H1 (cell line): ENCODE results near the gene CERCAM. TPM values are rescaled to one million over a fixed set of nuclear protein-coding genes. Genes with fewer than 3 reads are reported as not detected.

ENCODE experiments used
- CTCF ChIA-PET: fragments of 300-600 bp; sonication (Branson Sonifier 250); formaldehyde crosslinking; loops from one replicate; lab custom pipeline; 2021; ENCODE audit not compliant: partially characterized antibody; lab: Charles Lee
- POLR2A ChIA-PET: fragments of 300-600 bp; sonication (Branson Sonifier 250); formaldehyde crosslinking; loops from one replicate; lab custom pipeline; 2021; ENCODE audit warnings: inconsistent platforms; ENCODE audit not compliant: partially characterized antibody; lab: Charles Lee
- DNase-seq, 2 experiments: peaks; one replicate each; pipeline versions ENCODE4 v3.0.0 to v3.0.0-alpha.2; 2010 to 2022; ENCODE audit warnings: low spot score in 2 of 2, low read depth in 1 of 2, mixed read lengths in 1 of 2
- FAIRE-seq: peaks from 2 replicates; lab custom pipeline; 2011; peaks lifted over from hg19 to GRCh38; lab: Jason Lieb, UNC
- H2AFZ ChIP-seq: 2 replicates; pipeline ENCODE4 v1.8.1; 2012; ENCODE audit warnings: low read length, inconsistent platforms
- H2AK5ac ChIP-seq: 2 replicates; pipeline ENCODE4 v1.6.1; 2013; ENCODE audit warnings: low read depth, low read length
- H2BK120ac ChIP-seq: replicated peaks from 2 replicates; pipeline ENCODE3; 2013; ENCODE audit warnings: low read depth, low read length, inconsistent platforms
- H2BK12ac ChIP-seq: 2 replicates; pipeline ENCODE4 v1.6.1; 2013; ENCODE audit warnings: low read depth, low read length
- H2BK15ac ChIP-seq: 2 replicates; pipeline ENCODE4 v1.6.1; 2013; ENCODE audit warnings: low read length
- H2BK20ac ChIP-seq: 2 replicates; pipeline ENCODE4 v1.6.1; 2013; ENCODE audit warnings: low read length
- H2BK5ac ChIP-seq: 2 replicates; pipeline ENCODE4 v1.6.1; 2013; ENCODE audit warnings: low read depth, low read length
- H3K14ac ChIP-seq: 2 replicates; pipeline ENCODE4 v1.6.1; 2013; ENCODE audit warnings: inconsistent platforms; ENCODE audit not compliant: insufficient read length
- H3K18ac ChIP-seq: 2 replicates; pipeline ENCODE4 v1.6.1; 2013; ENCODE audit warnings: low read length; ENCODE audit errors: extremely low read depth
- H3K23ac ChIP-seq: 2 replicates; pipeline ENCODE4 v1.6.1; 2013; ENCODE audit warnings: inconsistent platforms; ENCODE audit not compliant: insufficient read length
- H3K23me2 ChIP-seq: 2 replicates; pipeline ENCODE4 v1.6.1; 2013; ENCODE audit warnings: low read depth, low read length
- H3K27ac ChIP-seq: 2 replicates; pipeline ENCODE4 v1.6.1; 2011; ENCODE audit warnings: low read depth, low read length, inconsistent platforms
- H3K27me3 ChIP-seq, 4 experiments: replicated peaks in 1 of 4; 1 replicate in 1 of 4; 2 replicates in 3 of 4; pipeline versions ENCODE4 v1.6.1 to v1.8.1; 2011 to 2013; ENCODE audit warnings: low read length in 3 of 4, mild to moderate bottlenecking in 3 of 4, inconsistent platforms in 2 of 4, mixed read lengths in 2 of 4, moderate library complexity in 1 of 4; ENCODE audit not compliant: control insufficient read depth in 3 of 4, insufficient read depth in 3 of 4; ENCODE audit errors: extremely low read depth in 1 of 4
- H3K36me3 ChIP-seq, 4 experiments: 2 replicates each; pipeline versions ENCODE4 v1.6.1 to v1.8.1; 2011 to 2013; ENCODE audit warnings: mild to moderate bottlenecking in 4 of 4, low read length in 3 of 4, moderate library complexity in 2 of 4, control low read depth in 1 of 4, inconsistent platforms in 1 of 4; ENCODE audit not compliant: insufficient read depth in 4 of 4, control insufficient read depth in 2 of 4
- H3K4ac ChIP-seq: replicated peaks from 2 replicates; pipeline ENCODE3; 2013; ENCODE audit warnings: low read length, low read depth, mixed read lengths, inconsistent platforms; ENCODE audit not compliant: insufficient read length
- H3K4me1 ChIP-seq, 4 experiments: replicated peaks in 1 of 4; 1 replicate in 1 of 4; 2 replicates in 3 of 4; pipeline versions ENCODE4 v1.6.1 to v1.8.1; 2011 to 2013; ENCODE audit warnings: low read length in 3 of 4, inconsistent platforms in 2 of 4, mixed read lengths in 1 of 4; ENCODE audit not compliant: insufficient read depth in 4 of 4, control insufficient read depth in 3 of 4
- H3K4me2 ChIP-seq, 2 experiments: 2 replicates each; pipeline versions ENCODE4 v1.6.1 to v1.8.1; 2011 to 2013; ENCODE audit warnings: low read depth in 2 of 2, low read length in 2 of 2, control low read depth in 1 of 2, inconsistent platforms in 1 of 2, mild to moderate bottlenecking in 1 of 2; ENCODE audit not compliant: insufficient read depth in 1 of 2
- H3K4me3 ChIP-seq, 4 experiments: fragments of 200-600, 300-600 bp in 1 of 4; sonication (generic), shearing (Covaris generic), sonication (Bioruptor Twin) in 1 of 4; 2 replicates each; pipeline versions ENCODE4 v1.5.1 to v1.8.1; 2011 to 2016; ENCODE audit warnings: low read length in 4 of 4, low read depth in 3 of 4, control low read depth in 2 of 4, inconsistent platforms in 2 of 4, mild to moderate bottlenecking in 2 of 4, mixed read lengths in 1 of 4, moderate library complexity in 1 of 4; ENCODE audit not compliant: insufficient read depth in 2 of 4; ENCODE audit errors: extremely low read depth in 1 of 4
- H3K56ac ChIP-seq: replicated peaks from 2 replicates; pipeline ENCODE3; 2013; ENCODE audit warnings: low read depth, mild to moderate bottlenecking, mixed read lengths, low read length, inconsistent platforms; ENCODE audit not compliant: insufficient read length
- H3K79me1 ChIP-seq: 2 replicates; pipeline ENCODE4 v1.6.1; 2013; ENCODE audit warnings: low read depth, low read length, control low read depth
- H3K79me2 ChIP-seq, 2 experiments: 2 replicates each; pipeline versions ENCODE4 v1.6.1 to v1.8.1; 2012 to 2013; ENCODE audit warnings: low read length in 2 of 2, mild to moderate bottlenecking in 2 of 2, inconsistent platforms in 1 of 2; ENCODE audit not compliant: insufficient read depth in 2 of 2, control insufficient read depth in 1 of 2
- H3K9ac ChIP-seq, 4 experiments: replicated peaks in 1 of 4; 1 replicate in 1 of 4; 2 replicates in 3 of 4; pipeline versions ENCODE4 v1.6.1 to v1.8.1; 2011 to 2013; ENCODE audit warnings: low read depth in 3 of 4, low read length in 3 of 4, control low read depth in 2 of 4, mild to moderate bottlenecking in 2 of 4, moderate library complexity in 2 of 4, inconsistent platforms in 1 of 4; ENCODE audit errors: extremely low read depth in 1 of 4
- H3K9me3 ChIP-seq, 2 experiments: 2 replicates each; pipeline versions ENCODE4 v1.6.1 to v1.8.1; 2012 to 2013; ENCODE audit warnings: mild to moderate bottlenecking in 2 of 2, moderate library complexity in 2 of 2, control low read depth in 1 of 2, inconsistent platforms in 1 of 2, low read depth in 1 of 2, low read length in 1 of 2, mixed read lengths in 1 of 2; ENCODE audit not compliant: insufficient read depth in 2 of 2
- H4K20me1 ChIP-seq, 2 experiments: replicated peaks in 1 of 2; 2 replicates each; pipeline versions ENCODE3 to v1.8.1; 2011 to 2013; ENCODE audit warnings: inconsistent platforms in 2 of 2, low read length in 2 of 2, mild to moderate bottlenecking in 1 of 2; ENCODE audit not compliant: insufficient read depth in 2 of 2, control insufficient read depth in 1 of 2
- H4K5ac ChIP-seq: 2 replicates; pipeline ENCODE4 v1.6.1; 2013; ENCODE audit warnings: low read length, low read depth, mixed read lengths, inconsistent platforms; ENCODE audit not compliant: insufficient read length
- H4K8ac ChIP-seq: 2 replicates; pipeline ENCODE4 v1.8.0; 2013; ENCODE audit warnings: mild to moderate bottlenecking, moderate library complexity, low read length, inconsistent platforms; ENCODE audit not compliant: insufficient read depth; ENCODE audit errors: extremely low read depth
- H4K91ac ChIP-seq: replicated peaks from 2 replicates; pipeline ENCODE3; 2013; ENCODE audit warnings: low read length, mixed read lengths, inconsistent platforms; ENCODE audit not compliant: insufficient read length
- CBX5 ChIP-seq: fragments of 300-800, 300-1000 bp; sonication (generic); IDR thresholded peaks from 2 replicates; pipeline ENCODE4 v1.7.1; 2016; ENCODE audit warnings: antibody characterized with exemption, low read length, low read depth
- EP300 ChIP-seq, 2 experiments: IDR thresholded peaks; 1 replicate in 1 of 2; 2 replicates in 1 of 2; pipeline ENCODE4 v1.6.1; 2011 to 2012; ENCODE audit warnings: low read depth in 2 of 2, low read length in 2 of 2, mild to moderate bottlenecking in 2 of 2, borderline replicate concordance in 1 of 2, inconsistent platforms in 1 of 2, moderate library complexity in 1 of 2
- HDAC6 ChIP-seq: IDR thresholded peaks from one replicate; pipeline ENCODE4 v1.7.1; 2012; ENCODE audit warnings: low read depth, mild to moderate bottlenecking, inconsistent platforms, low read length, moderate library complexity
- WGBS, 2 experiments: shearing (Covaris generic) in 1 of 2; methylation state at CpG; one replicate each; pipeline versions ENCODE4 v1.1.6 to v1.1.7; 2013 to 2015; ENCODE audit warnings: low lambda C conversion rate in 2 of 2, mixed read lengths in 2 of 2, inconsistent platforms in 1 of 2, low coverage in 1 of 2, missing lambda C conversion rate in 1 of 2; ENCODE audit not compliant: insufficient replicate concordance in 2 of 2, insufficient coverage in 1 of 2, insufficient read length in 1 of 2; ENCODE audit errors: extremely low coverage in 1 of 2, missing lambda C conversion rate in 1 of 2; 5-methylcytosine and 5-hydroxymethylcytosine counted together
- polyA plus RNA-seq, 7 experiments: library from polyadenylated mRNA; depleted of rRNA in 3 of 7; stranded (reverse) in 5 of 7; unstranded in 2 of 7; fragments of >200 nt in 5 of 7; fragments of 200-250 nt in 2 of 7; gene quantifications; 1 replicate in 5 of 7; 2 replicates in 1 of 7; 4 replicates in 1 of 7; pipeline versions ENCODE4 v1.2.1 to v1.2.3, GENCODE V29; 2011 to 2013; ENCODE audit warnings: missing spikeins in 2 of 7, mixed read lengths in 2 of 7
- total RNA-seq: library from RNA; stranded (reverse); fragmentation: NEBNext Ultra II Directional; extraction: Animal tissue kit (Norgen Biotek cat#: 25700); gene quantifications from 2 replicates; pipeline ENCODE4 v1.2.1, GENCODE V29; 2021
- TF ChIP-seq, protein P1 (sequence below), 3 experiments: IDR thresholded peaks; 1 replicate in 2 of 3; 2 replicates in 1 of 3; pipeline versions ENCODE4 v1.5.1 to v1.6.1; 2011; ENCODE audit warnings: low read length in 3 of 3, mild to moderate bottlenecking in 3 of 3, inconsistent platforms in 2 of 3, low read depth in 1 of 3, moderate library complexity in 1 of 3; ENCODE audit not compliant: insufficient read depth in 1 of 3; ENCODE audit errors: control extremely low read depth in 1 of 3

Gene CERCAM
- total and polyA plus RNA-seq, 2 of the 8 experiments (the other 6 are each of a cell fraction or from before 2014, with no cell fraction given): 3.1 to 5.2 TPM

GRCh38 chr9:128484686-128485413 lies 64.2 kb downstream of the CERCAM start:
- 89% methylated on average over 14 of the region's 17 CpGs; no CpG with 5 or more reads in 1 of the 2 experiments for WGBS, 2 experiments
- no peak overlapping the region for H4K5ac ChIP-seq
- H3K4me3 ChIP-seq: no peak overlapping the region
- H3K18ac ChIP-seq: no peak overlapping the region
- no peak overlapping the region for H3K56ac ChIP-seq
- H3K4ac ChIP-seq: no peak overlapping the region
- H3K27ac ChIP-seq: no peak overlapping the region
- no peak overlapping the region for H3K14ac ChIP-seq
- H3K79me2 ChIP-seq: no peaks in the 10 kb centered on the region
- H3K23ac ChIP-seq: no peak overlapping the region
- H3K36me3 ChIP-seq: peaks cover 0 to 3% (median 0%) of the 10 kb centered on the region in 4 experiments; a peak in 1 of 8 replicates
- DNase-seq: no peak
- no peak overlapping the region for H2AK5ac ChIP-seq
- H4K91ac ChIP-seq: no peak overlapping the region
- no peak overlapping the region for H3K9ac ChIP-seq
- H4K20me1 ChIP-seq: peaks cover 0 to 2% of the 10 kb centered on the region in 2 experiments
- H3K79me1 ChIP-seq: no peaks in the 10 kb centered on the region
- H2BK15ac ChIP-seq: no peak overlapping the region
- TF ChIP-seq, protein P1, sequence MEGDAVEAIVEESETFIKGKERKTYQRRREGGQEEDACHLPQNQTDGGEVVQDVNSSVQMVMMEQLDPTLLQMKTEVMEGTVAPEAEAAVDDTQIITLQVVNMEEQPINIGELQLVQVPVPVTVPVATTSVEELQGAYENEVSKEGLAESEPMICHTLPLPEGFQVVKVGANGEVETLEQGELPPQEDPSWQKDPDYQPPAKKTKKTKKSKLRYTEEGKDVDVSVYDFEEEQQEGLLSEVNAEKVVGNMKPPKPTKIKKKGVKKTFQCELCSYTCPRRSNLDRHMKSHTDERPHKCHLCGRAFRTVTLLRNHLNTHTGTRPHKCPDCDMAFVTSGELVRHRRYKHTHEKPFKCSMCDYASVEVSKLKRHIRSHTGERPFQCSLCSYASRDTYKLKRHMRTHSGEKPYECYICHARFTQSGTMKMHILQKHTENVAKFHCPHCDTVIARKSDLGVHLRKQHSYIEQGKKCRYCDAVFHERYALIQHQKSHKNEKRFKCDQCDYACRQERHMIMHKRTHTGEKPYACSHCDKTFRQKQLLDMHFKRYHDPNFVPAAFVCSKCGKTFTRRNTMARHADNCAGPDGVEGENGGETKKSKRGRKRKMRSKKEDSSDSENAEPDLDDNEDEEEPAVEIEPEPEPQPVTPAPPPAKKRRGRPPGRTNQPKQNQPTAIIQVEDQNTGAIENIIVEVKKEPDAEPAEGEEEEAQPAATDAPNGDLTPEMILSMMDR (IDR thresholded peaks at IDR 0.05; ENCODE audit: control extremely low read depth in 1 of 3, insufficient read depth in 1 of 3, low read depth in 1 of 3, low read length in 3 of 3): peak in 1 of 3 experiments; percentile 1; a peak in 1 of 4 replicates
- no peak for TF ChIP-seq CBX5
- TF ChIP-seq EP300 (IDR thresholded peaks at IDR 0.05; ENCODE audit: borderline replicate concordance in 1 of 2, low read depth in 2 of 2, low read length in 2 of 2): no peak
- TF ChIP-seq HDAC6: no peak
- H4K8ac ChIP-seq: no peak overlapping the region
- no peak overlapping the region for H2BK5ac ChIP-seq
- FAIRE-seq: no peak
- H3K4me1 ChIP-seq: no peaks in the 10 kb centered on the region
- H3K23me2 ChIP-seq: no peaks in the 10 kb centered on the region
- ChIA-PET CTCF (interaction anchor here (0.8 to 4.8 kb wide), 9 partner anchors 11 to 123 kb away, joined by 3 to 32 read pairs (median 3); no protein-coding TSS in a partner anchor), POLR2A (interaction anchor here (0.6 to 0.9 kb wide), 2 partner anchors 11 to 70 kb away, joined by 3 read pairs; no protein-coding TSS in a partner anchor)
- H3K4me2 ChIP-seq: no peak overlapping the region
- no peak overlapping the region for H2BK12ac ChIP-seq
- no peaks in the 10 kb centered on the region for H3K27me3 ChIP-seq
- no peak overlapping the region for H2BK120ac ChIP-seq
- H2BK20ac ChIP-seq: no peak overlapping the region
- no peak overlapping the region for H2AFZ ChIP-seq
- H3K9me3 ChIP-seq: no peaks in the 10 kb centered on the region
